H1 (cell line): ENCODE measurements around the gene CDR2L. TPM values are rescaled to one million over a fixed set of nuclear protein-coding genes. Genes with fewer than 3 reads are reported as not detected.

Source experiments
- CTCF ChIA-PET: fragments of 300-600 bp; sonication (Branson Sonifier 250); formaldehyde crosslinking; loops from one replicate; lab custom pipeline; 2021; ENCODE audit not compliant: partially characterized antibody; lab: Charles Lee
- POLR2A ChIA-PET: fragments of 300-600 bp; sonication (Branson Sonifier 250); formaldehyde crosslinking; loops from one replicate; lab custom pipeline; 2021; ENCODE audit warnings: inconsistent platforms; ENCODE audit not compliant: partially characterized antibody; lab: Charles Lee
- DNase-seq, 2 experiments: peaks; one replicate each; pipeline versions ENCODE4 v3.0.0 to v3.0.0-alpha.2; 2010 to 2022; ENCODE audit warnings: low spot score in 2 of 2, low read depth in 1 of 2, mixed read lengths in 1 of 2
- FAIRE-seq: peaks from 2 replicates; lab custom pipeline; 2011; peaks lifted over from hg19 to GRCh38; lab: Jason Lieb, UNC
- H2AFZ ChIP-seq: 2 replicates; pipeline ENCODE4 v1.8.1; 2012; ENCODE audit warnings: low read length, inconsistent platforms
- H2AK5ac ChIP-seq: 2 replicates; pipeline ENCODE4 v1.6.1; 2013; ENCODE audit warnings: low read depth, low read length
- H2BK120ac ChIP-seq: replicated peaks from 2 replicates; pipeline ENCODE3; 2013; ENCODE audit warnings: low read depth, low read length, inconsistent platforms
- H2BK12ac ChIP-seq: 2 replicates; pipeline ENCODE4 v1.6.1; 2013; ENCODE audit warnings: low read depth, low read length
- H2BK15ac ChIP-seq: 2 replicates; pipeline ENCODE4 v1.6.1; 2013; ENCODE audit warnings: low read length
- H2BK20ac ChIP-seq: 2 replicates; pipeline ENCODE4 v1.6.1; 2013; ENCODE audit warnings: low read length
- H2BK5ac ChIP-seq: 2 replicates; pipeline ENCODE4 v1.6.1; 2013; ENCODE audit warnings: low read depth, low read length
- H3K14ac ChIP-seq: 2 replicates; pipeline ENCODE4 v1.6.1; 2013; ENCODE audit warnings: inconsistent platforms; ENCODE audit not compliant: insufficient read length
- H3K18ac ChIP-seq: 2 replicates; pipeline ENCODE4 v1.6.1; 2013; ENCODE audit warnings: low read length; ENCODE audit errors: extremely low read depth
- H3K23ac ChIP-seq: 2 replicates; pipeline ENCODE4 v1.6.1; 2013; ENCODE audit warnings: inconsistent platforms; ENCODE audit not compliant: insufficient read length
- H3K23me2 ChIP-seq: 2 replicates; pipeline ENCODE4 v1.6.1; 2013; ENCODE audit warnings: low read depth, low read length
- H3K27ac ChIP-seq: 2 replicates; pipeline ENCODE4 v1.6.1; 2011; ENCODE audit warnings: low read depth, low read length, inconsistent platforms
- H3K27me3 ChIP-seq, 4 experiments: replicated peaks in 1 of 4; 1 replicate in 1 of 4; 2 replicates in 3 of 4; pipeline versions ENCODE4 v1.6.1 to v1.8.1; 2011 to 2013; ENCODE audit warnings: low read length in 3 of 4, mild to moderate bottlenecking in 3 of 4, inconsistent platforms in 2 of 4, mixed read lengths in 2 of 4, moderate library complexity in 1 of 4; ENCODE audit not compliant: control insufficient read depth in 3 of 4, insufficient read depth in 3 of 4; ENCODE audit errors: extremely low read depth in 1 of 4
- H3K36me3 ChIP-seq, 4 experiments: 2 replicates each; pipeline versions ENCODE4 v1.6.1 to v1.8.1; 2011 to 2013; ENCODE audit warnings: mild to moderate bottlenecking in 4 of 4, low read length in 3 of 4, moderate library complexity in 2 of 4, control low read depth in 1 of 4, inconsistent platforms in 1 of 4; ENCODE audit not compliant: insufficient read depth in 4 of 4, control insufficient read depth in 2 of 4
- H3K4ac ChIP-seq: replicated peaks from 2 replicates; pipeline ENCODE3; 2013; ENCODE audit warnings: low read length, low read depth, mixed read lengths, inconsistent platforms; ENCODE audit not compliant: insufficient read length
- H3K4me1 ChIP-seq, 4 experiments: replicated peaks in 1 of 4; 1 replicate in 1 of 4; 2 replicates in 3 of 4; pipeline versions ENCODE4 v1.6.1 to v1.8.1; 2011 to 2013; ENCODE audit warnings: low read length in 3 of 4, inconsistent platforms in 2 of 4, mixed read lengths in 1 of 4; ENCODE audit not compliant: insufficient read depth in 4 of 4, control insufficient read depth in 3 of 4
- H3K4me2 ChIP-seq, 2 experiments: 2 replicates each; pipeline versions ENCODE4 v1.6.1 to v1.8.1; 2011 to 2013; ENCODE audit warnings: low read depth in 2 of 2, low read length in 2 of 2, control low read depth in 1 of 2, inconsistent platforms in 1 of 2, mild to moderate bottlenecking in 1 of 2; ENCODE audit not compliant: insufficient read depth in 1 of 2
- H3K4me3 ChIP-seq, 4 experiments: fragments of 200-600, 300-600 bp in 1 of 4; sonication (generic), shearing (Covaris generic), sonication (Bioruptor Twin) in 1 of 4; 2 replicates each; pipeline versions ENCODE4 v1.5.1 to v1.8.1; 2011 to 2016; ENCODE audit warnings: low read length in 4 of 4, low read depth in 3 of 4, control low read depth in 2 of 4, inconsistent platforms in 2 of 4, mild to moderate bottlenecking in 2 of 4, mixed read lengths in 1 of 4, moderate library complexity in 1 of 4; ENCODE audit not compliant: insufficient read depth in 2 of 4; ENCODE audit errors: extremely low read depth in 1 of 4
- H3K56ac ChIP-seq: replicated peaks from 2 replicates; pipeline ENCODE3; 2013; ENCODE audit warnings: low read depth, mild to moderate bottlenecking, mixed read lengths, low read length, inconsistent platforms; ENCODE audit not compliant: insufficient read length
- H3K79me1 ChIP-seq: 2 replicates; pipeline ENCODE4 v1.6.1; 2013; ENCODE audit warnings: low read depth, low read length, control low read depth
- H3K79me2 ChIP-seq, 2 experiments: 2 replicates each; pipeline versions ENCODE4 v1.6.1 to v1.8.1; 2012 to 2013; ENCODE audit warnings: low read length in 2 of 2, mild to moderate bottlenecking in 2 of 2, inconsistent platforms in 1 of 2; ENCODE audit not compliant: insufficient read depth in 2 of 2, control insufficient read depth in 1 of 2
- H3K9ac ChIP-seq, 4 experiments: replicated peaks in 1 of 4; 1 replicate in 1 of 4; 2 replicates in 3 of 4; pipeline versions ENCODE4 v1.6.1 to v1.8.1; 2011 to 2013; ENCODE audit warnings: low read depth in 3 of 4, low read length in 3 of 4, control low read depth in 2 of 4, mild to moderate bottlenecking in 2 of 4, moderate library complexity in 2 of 4, inconsistent platforms in 1 of 4; ENCODE audit errors: extremely low read depth in 1 of 4
- H3K9me3 ChIP-seq, 2 experiments: 2 replicates each; pipeline versions ENCODE4 v1.6.1 to v1.8.1; 2012 to 2013; ENCODE audit warnings: mild to moderate bottlenecking in 2 of 2, moderate library complexity in 2 of 2, control low read depth in 1 of 2, inconsistent platforms in 1 of 2, low read depth in 1 of 2, low read length in 1 of 2, mixed read lengths in 1 of 2; ENCODE audit not compliant: insufficient read depth in 2 of 2
- H4K20me1 ChIP-seq, 2 experiments: replicated peaks in 1 of 2; 2 replicates each; pipeline versions ENCODE3 to v1.8.1; 2011 to 2013; ENCODE audit warnings: inconsistent platforms in 2 of 2, low read length in 2 of 2, mild to moderate bottlenecking in 1 of 2; ENCODE audit not compliant: insufficient read depth in 2 of 2, control insufficient read depth in 1 of 2
- H4K5ac ChIP-seq: 2 replicates; pipeline ENCODE4 v1.6.1; 2013; ENCODE audit warnings: low read length, low read depth, mixed read lengths, inconsistent platforms; ENCODE audit not compliant: insufficient read length
- H4K8ac ChIP-seq: 2 replicates; pipeline ENCODE4 v1.8.0; 2013; ENCODE audit warnings: mild to moderate bottlenecking, moderate library complexity, low read length, inconsistent platforms; ENCODE audit not compliant: insufficient read depth; ENCODE audit errors: extremely low read depth
- H4K91ac ChIP-seq: replicated peaks from 2 replicates; pipeline ENCODE3; 2013; ENCODE audit warnings: low read length, mixed read lengths, inconsistent platforms; ENCODE audit not compliant: insufficient read length
- CHD2 ChIP-seq: IDR thresholded peaks from 2 replicates; pipeline ENCODE4 v1.6.1; 2012; ENCODE audit warnings: low read length, improper control_type of control experiment
- RAD21 ChIP-seq, 2 experiments: IDR thresholded peaks in 1 of 2; conservative IDR thresholded peaks in 1 of 2; 2 replicates each; pipeline ENCODE4 v1.6.1; 2011; ENCODE audit warnings: low read depth in 2 of 2, low read length in 2 of 2, improper control_type of control experiment in 1 of 2, inconsistent platforms in 1 of 2, mild to moderate bottlenecking in 1 of 2, moderate library complexity in 1 of 2
- SIN3A ChIP-seq, 2 experiments: IDR thresholded peaks in 1 of 2; conservative IDR thresholded peaks in 1 of 2; 2 replicates each; pipeline ENCODE4 v1.6.1; 2011 to 2012; ENCODE audit warnings: low read length in 2 of 2, improper control_type of control experiment in 1 of 2, low read depth in 1 of 2, mild to moderate bottlenecking in 1 of 2
- SP1 ChIP-seq: IDR thresholded peaks from 2 replicates; pipeline ENCODE4 v1.6.1; 2011; ENCODE audit warnings: low read depth, low read length
- SUZ12 ChIP-seq: fragments of 200-600 bp; sonication (generic); IDR thresholded peaks from 2 replicates; pipeline ENCODE4 v1.6.1; 2012; ENCODE audit warnings: mild to moderate bottlenecking, inconsistent platforms, low read length, moderate library complexity, mixed read lengths
- TAF1 ChIP-seq: IDR thresholded peaks from 2 replicates; pipeline ENCODE4 v1.6.1; 2011; ENCODE audit warnings: mild to moderate bottlenecking, low read depth, low read length
- TCF12 ChIP-seq: IDR thresholded peaks from 2 replicates; pipeline ENCODE4 v1.6.1; 2011; ENCODE audit warnings: low read depth, mild to moderate bottlenecking, low read length
- WGBS, 2 experiments: shearing (Covaris generic) in 1 of 2; methylation state at CpG; one replicate each; pipeline versions ENCODE4 v1.1.6 to v1.1.7; 2013 to 2015; ENCODE audit warnings: low lambda C conversion rate in 2 of 2, mixed read lengths in 2 of 2, inconsistent platforms in 1 of 2, low coverage in 1 of 2, missing lambda C conversion rate in 1 of 2; ENCODE audit not compliant: insufficient replicate concordance in 2 of 2, insufficient coverage in 1 of 2, insufficient read length in 1 of 2; ENCODE audit errors: extremely low coverage in 1 of 2, missing lambda C conversion rate in 1 of 2; 5-methylcytosine and 5-hydroxymethylcytosine counted together
- polyA plus RNA-seq, 7 experiments: library from polyadenylated mRNA; depleted of rRNA in 3 of 7; stranded (reverse) in 5 of 7; unstranded in 2 of 7; fragments of >200 nt in 5 of 7; fragments of 200-250 nt in 2 of 7; gene quantifications; 1 replicate in 5 of 7; 2 replicates in 1 of 7; 4 replicates in 1 of 7; pipeline versions ENCODE4 v1.2.1 to v1.2.3, GENCODE V29; 2011 to 2013; ENCODE audit warnings: missing spikeins in 2 of 7, mixed read lengths in 2 of 7
- total RNA-seq: library from RNA; stranded (reverse); fragmentation: NEBNext Ultra II Directional; extraction: Animal tissue kit (Norgen Biotek cat#: 25700); gene quantifications from 2 replicates; pipeline ENCODE4 v1.2.1, GENCODE V29; 2021

CDR2L gene
- total and polyA plus RNA-seq, 2 of the 8 experiments (the other 6 are each of a cell fraction or from before 2014, with no cell fraction given): 20.4 to 38.1 TPM

- FAIRE-seq (no peak), DNase-seq (no peak)
- Histone ChIP-seq H2AK5ac (no peak overlapping the region), H2AFZ (no peak overlapping the region), H2BK5ac (no peak overlapping the region), H3K9me3 (no peaks in the 10 kb centered on the region), H3K4me3 (peak overlapping the region; percentile 37 to 92 (median 52); a peak in 7 of 8 replicates), H3K27me3 (peaks cover 17 to 43% (median 37%) of the 10 kb centered on the region in 4 experiments), H3K4me2 (peak overlapping the region; percentile 84 to 87), H4K5ac (no peak overlapping the region), H3K56ac (no peak overlapping the region), H4K91ac (no peak overlapping the region), H3K23me2 (peaks cover 10% of the 10 kb centered on the region; the same call in 1 of the 2 replicates), H3K18ac (0 out of 2 replicates have a peak overlapping the region, but pooled peaks have one; percentile 48), H3K27ac (no peak overlapping the region), H2BK20ac (no peak overlapping the region), H2BK15ac (peak overlapping the region; percentile 46; the same call in 1 of the 2 replicates), H3K4me1 (peaks cover 0 to 15% (median 9%) of the 10 kb centered on the region in 4 experiments; a peak in 6 of 7 replicates), H2BK12ac (0 out of 2 replicates have a peak overlapping the region, but pooled peaks have one; percentile 39), H3K4ac (no peak overlapping the region), H3K79me1 (no peaks in the 10 kb centered on the region), H3K9ac (no peak overlapping the region), H4K20me1 (no peaks in the 10 kb centered on the region), H4K8ac (no peak overlapping the region), H3K14ac (no peak overlapping the region), H2BK120ac (no peak overlapping the region), H3K79me2 (no peaks in the 10 kb centered on the region), H3K23ac (no peak overlapping the region), H3K36me3 (no peaks in the 10 kb centered on the region)
- ChIA-PET POLR2A (interaction anchor here (0.9 to 6.5 kb wide), 9 partner anchors 9 to 75 kb away, joined by 3 to 48 read pairs (median 3); partner anchors contain the start of genes ATP5PD, CDR2L and MRPL58), CTCF (interaction anchor here (0.6 to 19.8 kb wide), 6 partner anchors 9 to 69 kb away, joined by 4 to 345 read pairs (median 16); partner anchors contain the start of gene MRPL58)
- TF ChIP-seq SUZ12 (peak; percentile 10; the same call in 1 of the 2 replicates), SP1 (no peak), TAF1 (no peak), TCF12 (no peak), CHD2 (no peak), SIN3A (conservative IDR thresholded peaks at IDR 0.05 in 1 of 2, IDR thresholded peaks at IDR 0.05 in 1 of 2; ENCODE audit: low read depth in 1 of 2, low read length in 2 of 2) (no peak), RAD21 (IDR thresholded peaks at IDR 0.05 in 1 of 2, conservative IDR thresholded peaks at IDR 0.05 in 1 of 2; ENCODE audit: low read depth in 2 of 2, low read length in 2 of 2) (no peak)
- WGBS, 2 experiments: 91% methylated on average over 8 of the region's 8 CpGs; no CpG with 5 or more reads in 1 of the 2 experiments
These were observed 16.2 kb upstream of the CDR2L start for GRCh38 chr17:74971069-74971841.
